GM12801 (cell line): Measurements from ENCODE around the gene NARS2.

Experiments used
- CTCF ChIP-seq: IDR thresholded peaks from one replicate; pipeline ENCODE4 v1.5.1; 2011; ENCODE audit warnings: control low read depth; ENCODE audit not compliant: insufficient read length; ENCODE audit errors: extremely low read depth

NARS2 gene

GRCh38 chr11:78427615-78428265 is 146.9 kb downstream of the NARS2 start:
- no peak for TF ChIP-seq CTCF

GRCh38 chr11:78426845-78427244 is 147.8 kb downstream of the NARS2 start:
- TF ChIP-seq CTCF: no peak

- no peak for TF ChIP-seq CTCF
Measured at GRCh38 chr11:78425399-78426070, 149.1 kb downstream of the NARS2 start.

- TF ChIP-seq CTCF: no peak
Measured at GRCh38 chr11:78424334-78425270, 150.1 kb downstream of the NARS2 start.

- no peak for TF ChIP-seq CTCF
Measured at GRCh38 chr11:78423241-78423640, 151.4 kb downstream of the NARS2 start.

- no peak for TF ChIP-seq CTCF
Measured at GRCh38 chr11:78420796-78421209, 153.9 kb downstream of the NARS2 start.

- no peak for TF ChIP-seq CTCF
Measured at GRCh38 chr11:78420255-78420764, 154.4 kb downstream of the NARS2 start.
